ENCODE results near the gene PTPN11.
"Not testable (repeated sequence)": the region's sequence is repeated elsewhere in the genome, so short reads cannot be mapped to it uniquely, and the experiment has no call there.

The PTPN11 gene

GRCh38 chr12:112382866-112383265 is 35.9 kb upstream of the PTPN11 start:
- no peak for FAIRE-seq
- no peak for DNase-seq (ENCODE audit: insufficient read length, low spot score)
- TF ChIP-seq POLR2AphosphoS5 (IDR thresholded peaks at IDR 0.05; ENCODE audit: low read depth, low read length) (no peak), SPI1 (IDR thresholded peaks at IDR 0.05; ENCODE audit: low read depth, low read length) (no peak), TAF1 (IDR thresholded peaks at IDR 0.05; ENCODE audit: low read depth, low read length) (no peak), PAX5 (IDR thresholded peaks at IDR 0.05; ENCODE audit: insufficient read depth, low read length, severe bottlenecking) (no peak), POLR2A (IDR thresholded peaks at IDR 0.05; ENCODE audit: low read depth, low read length) (no peak), POU2F2 (IDR thresholded peaks at IDR 0.05; ENCODE audit: low read depth, low read length) (no peak)

- FAIRE-seq (no peak), DNase-seq (ENCODE audit: insufficient read length, low spot score) (no peak)
- TF ChIP-seq PAX5 (IDR thresholded peaks at IDR 0.05; ENCODE audit: insufficient read depth, low read length, severe bottlenecking) (no peak), POU2F2 (IDR thresholded peaks at IDR 0.05; ENCODE audit: low read depth, low read length) (no peak), POLR2A (IDR thresholded peaks at IDR 0.05; ENCODE audit: low read depth, low read length) (no peak), TAF1 (IDR thresholded peaks at IDR 0.05; ENCODE audit: low read depth, low read length) (no peak), POLR2AphosphoS5 (IDR thresholded peaks at IDR 0.05; ENCODE audit: low read depth, low read length) (no peak), SPI1 (IDR thresholded peaks at IDR 0.05; ENCODE audit: low read depth, low read length) (no peak)
Observed at GRCh38 chr12:112386726-112387125, 32.0 kb upstream of the PTPN11 start.

GRCh38 chr12:112389228-112389627 is 29.5 kb upstream of the PTPN11 start:
- no peak for FAIRE-seq
- no peak for DNase-seq (ENCODE audit: insufficient read length, low spot score)
- TF ChIP-seq POLR2AphosphoS5 (IDR thresholded peaks at IDR 0.05; ENCODE audit: low read depth, low read length): no peak
- TF ChIP-seq PAX5 (IDR thresholded peaks at IDR 0.05; ENCODE audit: insufficient read depth, low read length, severe bottlenecking): no peak
- no peak for TF ChIP-seq TAF1 (IDR thresholded peaks at IDR 0.05; ENCODE audit: low read depth, low read length)
- TF ChIP-seq SPI1 (IDR thresholded peaks at IDR 0.05; ENCODE audit: low read depth, low read length): no peak
- TF ChIP-seq POLR2A (IDR thresholded peaks at IDR 0.05; ENCODE audit: low read depth, low read length): no peak
- TF ChIP-seq POU2F2 (IDR thresholded peaks at IDR 0.05; ENCODE audit: low read depth, low read length): no peak

GRCh38 chr12:112389922-112390654 is 28.7 kb upstream of the PTPN11 start:
- not testable (repeated sequence) for DNase-seq (ENCODE audit: insufficient read length, low spot score); FAIRE-seq

DNA sequence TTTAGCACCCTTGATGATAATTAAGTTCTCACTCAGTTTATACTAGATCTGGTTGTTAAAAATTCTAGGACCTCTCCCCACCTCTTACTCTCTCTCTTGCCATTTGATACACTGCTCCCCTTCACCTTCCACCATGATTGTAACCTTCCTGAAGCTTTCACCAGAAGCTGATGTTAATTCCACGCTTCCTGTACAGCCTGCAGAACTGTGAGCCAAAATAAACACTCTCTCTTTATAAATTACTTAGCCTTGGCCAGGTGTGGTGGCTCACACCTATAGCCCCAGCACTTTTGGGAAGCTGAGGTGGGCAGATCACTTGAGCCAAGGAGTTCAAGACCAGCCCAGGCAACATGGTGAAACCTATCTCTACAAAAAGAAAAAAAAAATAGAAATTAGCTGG is 25.4 kb upstream of the PTPN11 start:
- no peak for TF ChIP-seq SPI1 (IDR thresholded peaks at IDR 0.05; ENCODE audit: low read depth, low read length)
- TF ChIP-seq POLR2AphosphoS5 (IDR thresholded peaks at IDR 0.05; ENCODE audit: low read depth, low read length): no peak
- TF ChIP-seq PAX5 (IDR thresholded peaks at IDR 0.05; ENCODE audit: insufficient read depth, low read length, severe bottlenecking): no peak
- no peak for TF ChIP-seq POU2F2 (IDR thresholded peaks at IDR 0.05; ENCODE audit: low read depth, low read length)
- no peak for TF ChIP-seq POLR2A (IDR thresholded peaks at IDR 0.05; ENCODE audit: low read depth, low read length)
- TF ChIP-seq TAF1 (IDR thresholded peaks at IDR 0.05; ENCODE audit: low read depth, low read length): no peak
- FAIRE-seq (no peak), DNase-seq (ENCODE audit: insufficient read length, low spot score) (no peak)

GRCh38 chr12:112401054-112401453 is 17.7 kb upstream of the PTPN11 start:
- DNase-seq (ENCODE audit: insufficient read length, low spot score): no peak
- TF ChIP-seq POU2F2 (IDR thresholded peaks at IDR 0.05; ENCODE audit: low read depth, low read length) (no peak), SPI1 (IDR thresholded peaks at IDR 0.05; ENCODE audit: low read depth, low read length) (no peak), TAF1 (IDR thresholded peaks at IDR 0.05; ENCODE audit: low read depth, low read length) (no peak), POLR2A (IDR thresholded peaks at IDR 0.05; ENCODE audit: low read depth, low read length) (no peak), POLR2AphosphoS5 (IDR thresholded peaks at IDR 0.05; ENCODE audit: low read depth, low read length) (no peak), PAX5 (IDR thresholded peaks at IDR 0.05; ENCODE audit: insufficient read depth, low read length, severe bottlenecking) (no peak)
- no peak for FAIRE-seq

DNA sequence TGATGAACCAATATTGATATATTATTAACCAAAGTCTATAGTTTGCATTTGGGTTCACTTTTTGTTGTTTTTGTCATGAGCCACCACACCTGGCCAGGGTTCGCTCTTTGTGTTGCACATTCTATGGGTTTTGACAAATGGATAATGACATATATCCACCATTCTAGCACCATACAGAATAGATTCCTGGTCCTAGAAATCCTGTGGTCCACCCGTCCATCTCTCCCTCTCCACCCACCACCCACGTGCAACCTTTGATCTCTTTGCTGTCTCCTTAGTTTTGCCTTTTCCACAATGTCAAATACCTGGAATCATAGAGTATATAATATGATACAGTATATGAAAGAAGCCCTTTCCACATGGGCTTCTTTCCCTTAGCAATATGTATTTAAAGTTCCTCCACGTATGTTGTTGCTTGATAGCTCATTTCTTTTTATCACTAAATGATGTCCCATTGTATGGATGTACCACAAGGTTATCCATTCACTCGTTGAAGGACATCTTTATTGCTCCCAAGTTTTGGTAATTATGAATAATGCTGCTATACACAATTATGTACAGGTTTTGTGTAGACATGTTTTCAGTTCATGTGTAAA is 16.7 kb upstream of the PTPN11 start:
- no peak for TF ChIP-seq PAX5 (IDR thresholded peaks at IDR 0.05; ENCODE audit: insufficient read depth, low read length, severe bottlenecking)
- TF ChIP-seq POLR2A (IDR thresholded peaks at IDR 0.05; ENCODE audit: low read depth, low read length): 0 out of 2 replicates have a peak, but pooled peaks have one; percentile 24
- no peak for TF ChIP-seq TAF1 (IDR thresholded peaks at IDR 0.05; ENCODE audit: low read depth, low read length)
- TF ChIP-seq POLR2AphosphoS5 (IDR thresholded peaks at IDR 0.05; ENCODE audit: low read depth, low read length): 0 out of 2 replicates have a peak, but pooled peaks have one; percentile 29
- TF ChIP-seq POU2F2 (IDR thresholded peaks at IDR 0.05; ENCODE audit: low read depth, low read length): no peak
- no peak for TF ChIP-seq SPI1 (IDR thresholded peaks at IDR 0.05; ENCODE audit: low read depth, low read length)
- FAIRE-seq: no peak
- no peak for DNase-seq (ENCODE audit: insufficient read length, low spot score)

DNA sequence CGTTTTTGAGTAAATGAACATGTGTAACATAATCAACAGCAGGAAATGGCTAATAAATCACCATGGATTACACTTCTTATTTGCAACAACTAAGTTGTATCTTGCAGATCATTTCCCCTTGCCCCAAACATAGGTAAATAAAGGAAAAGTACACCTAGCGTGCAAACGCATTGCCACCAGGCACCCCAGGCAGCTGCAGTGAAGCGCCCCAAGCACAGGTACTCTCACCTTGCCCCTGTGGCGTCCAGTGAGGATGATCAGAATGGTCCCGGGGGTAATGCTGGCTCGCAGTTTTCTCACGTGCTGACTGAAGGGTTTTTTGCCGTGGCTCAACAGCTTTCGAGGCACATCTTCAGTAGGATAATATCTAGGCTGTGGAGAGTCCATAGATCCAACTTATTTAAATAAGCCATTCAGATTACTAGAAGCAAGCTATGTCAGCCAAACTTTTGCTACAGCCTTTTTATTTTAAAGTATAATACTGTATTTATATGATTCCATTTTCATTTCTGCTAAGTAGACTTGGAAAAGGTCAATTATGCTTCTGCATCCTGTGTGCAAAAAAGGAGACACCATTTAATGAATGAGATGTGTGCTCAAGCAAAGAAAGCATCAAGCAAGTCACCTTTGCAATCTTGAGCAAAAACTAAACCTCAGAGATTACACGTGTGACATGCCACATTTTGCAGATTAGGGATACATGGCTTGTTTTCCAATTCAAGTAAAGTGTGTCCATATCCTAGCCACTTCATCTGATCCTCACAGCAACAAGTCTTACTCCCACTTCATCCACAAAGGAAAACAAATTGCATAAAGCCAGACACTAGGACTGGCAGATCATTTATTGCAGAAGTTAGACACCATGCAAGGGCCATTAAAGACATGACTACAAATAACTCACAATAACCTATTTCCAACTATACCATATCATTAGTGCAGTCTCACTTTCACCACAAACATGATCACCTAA is 11.9 kb upstream of the PTPN11 start:
- no peak for FAIRE-seq
- DNase-seq (ENCODE audit: insufficient read length, low spot score): no peak
- TF ChIP-seq PAX5 (IDR thresholded peaks at IDR 0.05; ENCODE audit: insufficient read depth, low read length, severe bottlenecking) (no peak), POLR2AphosphoS5 (IDR thresholded peaks at IDR 0.05; ENCODE audit: low read depth, low read length) (0 out of 2 replicates have a peak, but pooled peaks have one; percentile 28), POU2F2 (IDR thresholded peaks at IDR 0.05; ENCODE audit: low read depth, low read length) (no peak), POLR2A (IDR thresholded peaks at IDR 0.05; ENCODE audit: low read depth, low read length) (no peak; the same call in 1 of the 2 replicates), SPI1 (IDR thresholded peaks at IDR 0.05; ENCODE audit: low read depth, low read length) (no peak), TAF1 (IDR thresholded peaks at IDR 0.05; ENCODE audit: low read depth, low read length) (no peak)

DNA sequence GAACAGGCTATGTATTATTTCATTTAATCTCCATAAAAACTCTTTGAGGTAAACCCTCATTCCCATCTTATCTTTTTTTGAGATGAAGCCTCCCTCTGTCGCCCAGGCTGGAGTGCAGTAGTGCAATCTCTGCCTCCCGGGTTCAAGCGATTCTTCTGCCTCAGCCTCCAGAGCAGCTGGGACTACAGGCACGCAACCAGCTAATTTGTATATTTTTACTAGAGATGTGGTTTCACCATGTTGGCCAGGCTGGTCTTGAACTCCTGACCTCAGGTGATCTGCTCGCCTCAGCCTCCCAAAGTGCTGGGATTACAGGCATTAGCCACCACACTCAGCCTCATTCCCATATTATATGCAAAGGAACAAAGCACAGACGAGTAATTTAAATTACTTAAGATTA is 11.1 kb upstream of the PTPN11 start:
- FAIRE-seq; DNase-seq (ENCODE audit: insufficient read length, low spot score): not testable (repeated sequence)
